PC-9 (cell line): ENCODE results near the gene P3H4. TPM values are rescaled to one million over a fixed set of nuclear protein-coding genes. Genes with fewer than 3 reads are reported as not detected.
A peak's percentile ranks its signal among the peaks of the same experiment; 100 is the strongest.

Experiments
- BruUV-seq: library from RNA; stranded (reverse); fragments of 400-500 nt; replicated peaks from 2 replicates; lab custom pipeline; 2021; lab: Mats Ljungman, UMichigan
- CTCF ChIA-PET: fragments of 300-600 bp; sonication (Branson Sonifier 250); formaldehyde crosslinking; loops from one replicate; lab custom pipeline; 2022; ENCODE audit warnings: antibody characterized with exemption; lab: Charles Lee
- POLR2A ChIA-PET: fragments of 300-600 bp; sonication (Branson Sonifier 250); formaldehyde crosslinking; loops from one replicate; lab custom pipeline; 2022; ENCODE audit warnings: antibody characterized with exemption; ENCODE audit not compliant: unreplicated experiment; lab: Charles Lee
- DNase-seq, 2 experiments: peaks; one replicate each; pipeline versions ENCODE4 v3.0.0 to v3.0.0-alpha.2; 2015 to 2022; ENCODE audit warnings: mixed read lengths in 1 of 2
- H2AFZ ChIP-seq: fragments of 200-600 bp; sonication (generic); 2 replicates; pipeline ENCODE4 v1.8.1; 2017; ENCODE audit warnings: antibody characterized with exemption
- H3F3A ChIP-seq: fragments of 200-600 bp; sonication (generic); 2 replicates; pipeline ENCODE4 v1.8.1; 2017; ENCODE audit warnings: antibody characterized with exemption, mild to moderate bottlenecking, low read depth; ENCODE audit not compliant: insufficient read depth
- H3K27ac ChIP-seq: fragments of 200-600 bp; sonication (generic); 2 replicates; pipeline ENCODE4 v1.6.1; 2016; ENCODE audit warnings: mixed run types
- H3K27me3 ChIP-seq: fragments of 200-600 bp; sonication (generic); 2 replicates; pipeline ENCODE4 v1.6.1; 2016; ENCODE audit warnings: low read depth, mixed run types; ENCODE audit not compliant: insufficient read depth
- H3K36me3 ChIP-seq: fragments of 200-600 bp; sonication (generic); 2 replicates; pipeline ENCODE4 v1.6.1; 2016; ENCODE audit warnings: low read depth, mixed run types
- H3K4me1 ChIP-seq: fragments of 200-600 bp; sonication (generic); replicated peaks from 2 replicates; pipeline ENCODE4 v1.6.1; 2016; ENCODE audit warnings: mixed run types; ENCODE audit not compliant: insufficient read depth
- H3K4me2 ChIP-seq: fragments of 200-600 bp; sonication (generic); 2 replicates; pipeline ENCODE4 v1.6.1; 2017; ENCODE audit warnings: mixed run types
- H3K4me3 ChIP-seq: fragments of 200-600 bp; sonication (generic); 2 replicates; pipeline ENCODE4 v1.6.1; 2016; ENCODE audit warnings: mixed run types
- H3K79me2 ChIP-seq: fragments of 200-600 bp; sonication (generic); 2 replicates; pipeline ENCODE4 v1.6.1; 2017; ENCODE audit warnings: low read depth, mixed run types
- H3K9me2 ChIP-seq: fragments of 200-600 bp; sonication (generic); 2 replicates; pipeline ENCODE4 v1.8.1; 2017; ENCODE audit warnings: mild to moderate bottlenecking; ENCODE audit not compliant: insufficient read depth
- H3K9me3 ChIP-seq: fragments of 200-600 bp; sonication (generic); 2 replicates; pipeline ENCODE4 v1.8.1; 2016; ENCODE audit warnings: low read depth; ENCODE audit not compliant: insufficient read depth
- H4K20me1 ChIP-seq: fragments of 200-600 bp; sonication (generic); 2 replicates; pipeline ENCODE4 v1.8.1; 2017; ENCODE audit not compliant: insufficient read depth
- CTCF ChIP-seq: fragments of 200-600 bp; sonication (generic); conservative IDR thresholded peaks from 2 replicates; pipeline ENCODE4 v1.6.1; 2017; ENCODE audit warnings: mixed run types, antibody characterized with exemption, mild to moderate bottlenecking, moderate library complexity
- EZH2 ChIP-seq: fragments of 200-600 bp; sonication (generic); IDR thresholded peaks from 2 replicates; pipeline ENCODE4 v1.8.0; 2017; ENCODE audit warnings: antibody characterized with exemption, low read depth
- intact Hi-C: fragments of 100-400 bp; cut with micrococcal nuclease; formaldehyde crosslinking; loops from one replicate; pipeline ENCODE4 v1.10.0; 2022; ENCODE audit not compliant: unreplicated experiment
- total RNA-seq: library from RNA; stranded (reverse); gene quantifications from 2 replicates; pipeline ENCODE4 v1.2.3, GENCODE V29; 2021

Gene P3H4
- total RNA-seq, 1 experiment from 2014 or later: 26.8 TPM

GRCh38 chr17:41784207-41784744, 27.5 kb downstream of the P3H4 start:
- Histone ChIP-seq H3K4me3 (peak overlapping the region; percentile 63), H3K36me3 (no peaks in the 10 kb centered on the region), H2AFZ (no peak overlapping the region), H3K79me2 (peaks cover 62% of the 10 kb centered on the region), H3K4me1 (peaks cover 38% of the 10 kb centered on the region), H3K9me3 (no peaks in the 10 kb centered on the region), H3K9me2 (no peaks in the 10 kb centered on the region), H3K27me3 (no peaks in the 10 kb centered on the region), H3K27ac (peak overlapping the region; percentile 98), H4K20me1 (peaks cover 23% of the 10 kb centered on the region), H3F3A (peaks cover 30% of the 10 kb centered on the region), H3K4me2 (peak overlapping the region; percentile 100)
- no TSS peak for BruUV-seq
- ChIA-PET POLR2A (interaction anchor here (1.1 to 3.7 kb wide), 4 partner anchors 9 to 16 kb away, joined by 3 to 81 read pairs (median 11); no protein-coding TSS in a partner anchor), CTCF (interaction anchor here (0.6 to 2.7 kb wide), 5 partner anchors 11 to 1366 kb away, joined by 3 to 29 read pairs (median 6); no protein-coding TSS in a partner anchor)
- peak; percentile 69 to 74 for DNase-seq
- TF ChIP-seq EZH2 (no peak), CTCF (no peak)
- intact Hi-C loops: no loop called here

- Histone ChIP-seq H3K27me3 (no peaks in the 10 kb centered on the region), H3K9me2 (no peaks in the 10 kb centered on the region), H3K9me3 (no peaks in the 10 kb centered on the region), H4K20me1 (peaks cover 36% of the 10 kb centered on the region), H3K79me2 (peaks cover 76% of the 10 kb centered on the region), H3K4me3 (no peak overlapping the region), H3F3A (peaks cover 40% of the 10 kb centered on the region), H3K4me1 (peaks cover 40% of the 10 kb centered on the region), H2AFZ (no peak overlapping the region), H3K27ac (no peak overlapping the region), H3K36me3 (no peaks in the 10 kb centered on the region), H3K4me2 (no peak overlapping the region)
- TF ChIP-seq CTCF (no peak), EZH2 (no peak)
- BruUV-seq: no TSS peak
- ChIA-PET POLR2A (no interaction called here), CTCF (no interaction called here)
- no peak for DNase-seq
- intact Hi-C loops: no loop called here
Observed at GRCh38 chr17:41782142-41782541, 29.6 kb downstream of the P3H4 start.

- peaks cover 45% of the 10 kb centered on the region for H3F3A ChIP-seq
- no peak overlapping the region for H3K27ac ChIP-seq
- no peaks in the 10 kb centered on the region for H3K9me3 ChIP-seq
- no peak overlapping the region for H2AFZ ChIP-seq
- no peak for DNase-seq
- no peak overlapping the region for H3K4me3 ChIP-seq
- no TSS peak for BruUV-seq
- peaks cover 42% of the 10 kb centered on the region for H4K20me1 ChIP-seq
- H3K4me1 ChIP-seq: peaks cover 42% of the 10 kb centered on the region
- H3K9me2 ChIP-seq: no peaks in the 10 kb centered on the region
- intact Hi-C loops: no loop called here
- CTCF ChIA-PET: interaction anchor here (0.6 kb wide), 1 partner anchor 98 kb away, joined by 6 read pairs; no protein-coding TSS in a partner anchor
- H3K79me2 ChIP-seq: peaks cover 76% of the 10 kb centered on the region
- no peak for TF ChIP-seq CTCF
- TF ChIP-seq EZH2: no peak
- no peaks in the 10 kb centered on the region for H3K36me3 ChIP-seq
- no peaks in the 10 kb centered on the region for H3K27me3 ChIP-seq
- no peak overlapping the region for H3K4me2 ChIP-seq
- POLR2A ChIA-PET: interaction anchor here (0.5 to 0.7 kb wide), 3 partner anchors 10 to 85 kb away, joined by 3 to 39 read pairs (median 3); no protein-coding TSS in a partner anchor
Observed at GRCh38 chr17:41781404-41782110, 30.2 kb downstream of the P3H4 start.
